Mammary epithelial cell (primary cell): ENCODE measurements around the gene DUSP28.

Experiments used
- EZH2 ChIP-seq: IDR thresholded peaks from 2 replicates; pipeline ENCODE4 v1.6.1; 2012; ENCODE audit warnings: low read length, inconsistent platforms, borderline replicate concordance
- TF ChIP-seq, protein P1 (sequence below), 2 donors: IDR thresholded peaks in 1 of 2; conservative IDR thresholded peaks in 1 of 2; 2 replicates each; pipeline ENCODE4 v1.5.1; 2011 to 2012; ENCODE audit warnings: inconsistent platforms in 2 of 2, low read length in 2 of 2, mild to moderate bottlenecking in 2 of 2, control low read depth in 1 of 2, low read depth in 1 of 2; ENCODE audit not compliant: insufficient read depth in 1 of 2; ENCODE audit errors: extremely low read depth in 1 of 2

DNA sequence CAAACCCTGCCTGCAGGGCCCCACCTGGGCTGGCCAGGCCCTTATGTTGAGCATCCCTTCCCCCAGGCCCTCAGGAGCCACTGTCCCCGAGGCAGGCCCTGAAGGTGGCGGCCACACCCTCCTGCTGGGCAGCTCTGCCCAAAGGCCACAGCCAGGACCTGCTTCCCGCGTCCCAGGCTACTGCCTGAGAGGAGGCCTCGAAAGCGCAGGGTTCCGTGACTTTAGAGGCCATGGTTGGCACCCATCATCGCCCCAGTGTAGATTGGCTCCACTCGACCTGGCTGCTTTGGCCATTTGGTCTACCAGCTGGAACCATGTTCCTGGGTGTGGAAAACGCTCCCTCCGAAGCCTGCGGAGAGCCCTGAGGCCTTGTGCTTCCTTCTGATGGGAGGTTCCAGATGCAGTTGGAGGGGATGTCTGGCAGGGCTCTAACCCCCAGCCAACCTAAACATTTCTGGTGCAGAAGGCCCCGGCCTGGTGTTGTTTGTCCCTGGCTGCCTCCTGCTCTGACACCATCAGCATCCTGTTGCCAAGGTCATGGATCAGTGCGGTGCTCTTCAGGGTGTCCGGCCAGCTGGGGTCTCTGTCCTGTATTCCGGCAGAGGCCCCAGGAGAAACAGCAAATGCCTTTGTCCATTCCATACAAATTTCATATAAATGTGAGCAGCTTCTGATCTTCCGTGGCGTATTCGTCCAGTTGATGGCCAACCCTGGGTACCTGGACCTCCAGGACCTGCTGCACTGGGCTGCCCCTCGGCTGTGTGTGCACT is 41.1 kb downstream of the DUSP28 start:
- TF ChIP-seq, protein P1, sequence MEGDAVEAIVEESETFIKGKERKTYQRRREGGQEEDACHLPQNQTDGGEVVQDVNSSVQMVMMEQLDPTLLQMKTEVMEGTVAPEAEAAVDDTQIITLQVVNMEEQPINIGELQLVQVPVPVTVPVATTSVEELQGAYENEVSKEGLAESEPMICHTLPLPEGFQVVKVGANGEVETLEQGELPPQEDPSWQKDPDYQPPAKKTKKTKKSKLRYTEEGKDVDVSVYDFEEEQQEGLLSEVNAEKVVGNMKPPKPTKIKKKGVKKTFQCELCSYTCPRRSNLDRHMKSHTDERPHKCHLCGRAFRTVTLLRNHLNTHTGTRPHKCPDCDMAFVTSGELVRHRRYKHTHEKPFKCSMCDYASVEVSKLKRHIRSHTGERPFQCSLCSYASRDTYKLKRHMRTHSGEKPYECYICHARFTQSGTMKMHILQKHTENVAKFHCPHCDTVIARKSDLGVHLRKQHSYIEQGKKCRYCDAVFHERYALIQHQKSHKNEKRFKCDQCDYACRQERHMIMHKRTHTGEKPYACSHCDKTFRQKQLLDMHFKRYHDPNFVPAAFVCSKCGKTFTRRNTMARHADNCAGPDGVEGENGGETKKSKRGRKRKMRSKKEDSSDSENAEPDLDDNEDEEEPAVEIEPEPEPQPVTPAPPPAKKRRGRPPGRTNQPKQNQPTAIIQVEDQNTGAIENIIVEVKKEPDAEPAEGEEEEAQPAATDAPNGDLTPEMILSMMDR (conservative IDR thresholded peaks at IDR 0.05 in 1 of 2, IDR thresholded peaks at IDR 0.05 in 1 of 2; ENCODE audit: extremely low read depth in 1 of 2, insufficient read depth in 1 of 2, low read depth in 1 of 2, low read length in 2 of 2), result no peak
- no peak for TF ChIP-seq EZH2
